ENCODE measurements around the gene LZTR1. TPM values are rescaled to one million over a fixed set of nuclear protein-coding genes. Genes with fewer than 3 reads are reported as not detected.
A peak's percentile ranks its signal among the peaks of the same experiment; 100 is the strongest.

The LZTR1 gene
- total and polyA plus RNA-seq, 2 of the 4 experiments (the other 2 are of a cell fraction): 22.8 to 41.3 TPM

GRCh38 chr22:20996598-20997535 is 14.8 kb downstream of the LZTR1 start:
- intact Hi-C loops (cut with micrococcal nuclease): no loop called here
- no peak overlapping the region for H2AK5ac ChIP-seq (ENCODE audit: low read depth, low read length)
- H2BK5ac ChIP-seq (ENCODE audit: low read depth, low read length, poor library complexity, severe bottlenecking): no peak overlapping the region
- H3K9me1 ChIP-seq (ENCODE audit: insufficient read depth, low read length): 0 out of 2 replicates have a peak, but pooled peaks cover 4% of the 10 kb centered on the region
- H2AFZ ChIP-seq (replicated peaks; ENCODE audit: low read length, poor library complexity): peak overlapping the region; percentile 14
- H2BK20ac ChIP-seq (ENCODE audit: low read depth, low read length): no peak overlapping the region
- H4K8ac ChIP-seq (ENCODE audit: low read depth in 2 of 2, low read length in 2 of 2): no peak overlapping the region
- H3K18ac ChIP-seq (ENCODE audit: low read depth, low read length): no peak overlapping the region
- no peak overlapping the region for H2BK120ac ChIP-seq (ENCODE audit: low read depth, low read length)
- DNase-seq (no peak), ATAC-seq (ENCODE audit: low read depth) (no peak)
- H3K9ac ChIP-seq (ENCODE audit: low read depth, low read length): no peak overlapping the region
- no peak overlapping the region for H3K14ac ChIP-seq (replicated peaks; ENCODE audit: low read depth, low read length)
- dilution Hi-C loops (cut with HindIII; ENCODE audit: low sequenced_read_pairs, unreplicated experiment): no loop called here
- in situ Hi-C loops (cut with MboI; ENCODE audit: low sequenced_read_pairs): no loop called here
- no peak overlapping the region for H4K5ac ChIP-seq (ENCODE audit: low read depth, low read length)
- no peak overlapping the region for H4K91ac ChIP-seq (ENCODE audit: insufficient read depth, low read depth, low read length)
- no peak overlapping the region for H3K27ac ChIP-seq (ENCODE audit: insufficient read depth, low read length)
- H4K20me1 ChIP-seq (ENCODE audit: insufficient read depth, low read length): peaks cover 9% of the 10 kb centered on the region; the same call in 1 of the 2 replicates
- H3K36me3 ChIP-seq (ENCODE audit: control insufficient read depth, insufficient read depth, low read length): peaks cover 59% of the 10 kb centered on the region
- peaks cover 11% of the 10 kb centered on the region for H3K4me1 ChIP-seq (ENCODE audit: control insufficient read depth, insufficient read depth, low read length)
- H3K79me1 ChIP-seq (ENCODE audit: low read depth in 1 of 2, low read length in 2 of 2): peaks cover 10 to 34% of the 10 kb centered on the region in 2 experiments; a peak in 3 of 4 replicates
- H3K4me2 ChIP-seq (ENCODE audit: low read depth, low read length): no peak overlapping the region
- WGBS, 2 experiments (ENCODE audit: extremely low coverage in 2 of 2, insufficient read length in 1 of 2): 97% methylated on average over 6 of the region's 27 CpGs; no CpG with 5 or more reads in 1 of the 2 experiments
- ChIA-PET CTCF (no interaction called here), POLR2A (ENCODE audit: unreplicated experiment) (no interaction called here)
- no peaks in the 10 kb centered on the region for H3K9me3 ChIP-seq (ENCODE audit: control insufficient read depth, insufficient read depth, low read length)
- no peak overlapping the region for H3K4ac ChIP-seq (ENCODE audit: low read depth, low read length)
- H3K56ac ChIP-seq (ENCODE audit: extremely low read depth, insufficient read depth, low read length): no peak overlapping the region
- BruUV-seq (replicated peaks): no TSS peak
- H3K27me3 ChIP-seq (ENCODE audit: control insufficient read depth, insufficient read depth, low read length): no peaks in the 10 kb centered on the region
- H2AK9ac ChIP-seq (replicated peaks; ENCODE audit: low read depth, low read length, poor library complexity): peak overlapping the region; percentile 37
- H3K23ac ChIP-seq (ENCODE audit: low read depth, low read length): no peak overlapping the region
- H3K4me3 ChIP-seq (ENCODE audit: insufficient read depth, low read depth, low read length): no peak overlapping the region
- no peak overlapping the region for H2BK15ac ChIP-seq (ENCODE audit: low read depth, low read length)
- TF ChIP-seq BHLHE40 (IDR thresholded peaks at IDR 0.05; ENCODE audit: low read depth, low read length) (no peak), USF2 (IDR thresholded peaks at IDR 0.05; ENCODE audit: low read depth, low read length) (no peak), CEBPB (IDR thresholded peaks at IDR 0.05; ENCODE audit: low read depth, low read length) (no peak), RFX5 (IDR thresholded peaks at IDR 0.05; ENCODE audit: low read depth, low read length) (no peak), RCOR1 (IDR thresholded peaks at IDR 0.05; ENCODE audit: insufficient replicate concordance, low read length) (no peak), ELK1 (IDR thresholded peaks at IDR 0.05; ENCODE audit: borderline replicate concordance, low read depth, low read length) (no peak), RAD21 (IDR thresholded peaks at IDR 0.05; ENCODE audit: low read length) (no peak), SMC3 (IDR thresholded peaks at IDR 0.05; ENCODE audit: low read depth, low read length) (no peak), CTCF (conservative IDR thresholded peaks at IDR 0.05; ENCODE audit: low read depth, low read length) (no peak), MAFK (IDR thresholded peaks at IDR 0.05; ENCODE audit: low read depth, low read length) (no peak), CHD1 (IDR thresholded peaks at IDR 0.05; ENCODE audit: low read depth, low read length) (no peak), MAZ (IDR thresholded peaks at IDR 0.05; ENCODE audit: borderline replicate concordance, low read depth, low read length) (no peak), POLR2A (IDR thresholded peaks at IDR 0.05; ENCODE audit: low read depth, low read length) (no peak), MXI1 (IDR thresholded peaks at IDR 0.05; ENCODE audit: borderline replicate concordance, low read depth, low read length) (no peak)
